ENCODE measurements around the gene UNK.

DNA sequence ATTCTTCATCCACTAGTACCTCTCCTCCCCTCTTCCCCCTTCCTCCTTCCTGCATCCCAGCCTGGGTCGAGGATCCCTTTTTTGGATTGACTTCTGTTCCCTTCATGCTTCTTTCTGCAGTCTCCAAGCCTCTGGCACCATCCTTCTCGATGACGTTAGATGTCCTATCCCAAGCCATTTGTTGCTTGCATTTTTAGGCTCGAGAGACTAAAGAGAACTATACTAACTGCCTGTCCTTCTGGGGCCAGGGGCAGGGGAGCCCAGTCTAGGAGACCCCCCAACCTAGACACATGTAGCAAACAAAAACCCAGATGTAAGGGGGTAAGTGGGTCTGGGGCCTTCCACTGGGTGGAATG is 23.9 kb downstream of the UNK start:
- no peak for TF ChIP-seq CHD2 (IDR thresholded peaks at IDR 0.05; ENCODE audit: low read depth, low read length)
- no peak for TF ChIP-seq HMGN3 (IDR thresholded peaks at IDR 0.05; ENCODE audit: borderline replicate concordance, extremely low read depth, insufficient read length, low read depth, low read length)
- TF ChIP-seq BHLHE40 (IDR thresholded peaks at IDR 0.05; ENCODE audit: low read length) = no peak
- TF ChIP-seq ZBTB17 (CRISPR knock-in tag; IDR thresholded peaks at IDR 0.05) = no peak
- TF ChIP-seq JUNB (CRISPR knock-in tag; conservative IDR thresholded peaks at IDR 0.05) = no peak
- TF ChIP-seq FOXJ3 (CRISPR knock-in tag; IDR thresholded peaks at IDR 0.05) = no peak
- TF ChIP-seq CREB1 (IDR thresholded peaks at IDR 0.05) = no peak
- no peak for TF ChIP-seq CREB1 (CRISPR knock-in tag; IDR thresholded peaks at IDR 0.05)
- TF ChIP-seq, protein P1, sequence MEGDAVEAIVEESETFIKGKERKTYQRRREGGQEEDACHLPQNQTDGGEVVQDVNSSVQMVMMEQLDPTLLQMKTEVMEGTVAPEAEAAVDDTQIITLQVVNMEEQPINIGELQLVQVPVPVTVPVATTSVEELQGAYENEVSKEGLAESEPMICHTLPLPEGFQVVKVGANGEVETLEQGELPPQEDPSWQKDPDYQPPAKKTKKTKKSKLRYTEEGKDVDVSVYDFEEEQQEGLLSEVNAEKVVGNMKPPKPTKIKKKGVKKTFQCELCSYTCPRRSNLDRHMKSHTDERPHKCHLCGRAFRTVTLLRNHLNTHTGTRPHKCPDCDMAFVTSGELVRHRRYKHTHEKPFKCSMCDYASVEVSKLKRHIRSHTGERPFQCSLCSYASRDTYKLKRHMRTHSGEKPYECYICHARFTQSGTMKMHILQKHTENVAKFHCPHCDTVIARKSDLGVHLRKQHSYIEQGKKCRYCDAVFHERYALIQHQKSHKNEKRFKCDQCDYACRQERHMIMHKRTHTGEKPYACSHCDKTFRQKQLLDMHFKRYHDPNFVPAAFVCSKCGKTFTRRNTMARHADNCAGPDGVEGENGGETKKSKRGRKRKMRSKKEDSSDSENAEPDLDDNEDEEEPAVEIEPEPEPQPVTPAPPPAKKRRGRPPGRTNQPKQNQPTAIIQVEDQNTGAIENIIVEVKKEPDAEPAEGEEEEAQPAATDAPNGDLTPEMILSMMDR (IDR thresholded peaks at IDR 0.05 in 2 of 3, conservative IDR thresholded peaks at IDR 0.05 in 1 of 3; ENCODE audit: insufficient read depth in 2 of 3, low read depth in 1 of 3, low read length in 3 of 3) = no peak
- TF ChIP-seq, protein P2, sequence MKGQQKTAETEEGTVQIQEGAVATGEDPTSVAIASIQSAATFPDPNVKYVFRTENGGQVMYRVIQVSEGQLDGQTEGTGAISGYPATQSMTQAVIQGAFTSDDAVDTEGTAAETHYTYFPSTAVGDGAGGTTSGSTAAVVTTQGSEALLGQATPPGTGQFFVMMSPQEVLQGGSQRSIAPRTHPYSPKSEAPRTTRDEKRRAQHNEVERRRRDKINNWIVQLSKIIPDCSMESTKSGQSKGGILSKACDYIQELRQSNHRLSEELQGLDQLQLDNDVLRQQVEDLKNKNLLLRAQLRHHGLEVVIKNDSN (CRISPR knock-in tag; IDR thresholded peaks at IDR 0.05) = no peak
- TF ChIP-seq SRF (CRISPR knock-in tag; IDR thresholded peaks at IDR 0.05) = no peak
- no peak for TF ChIP-seq ZNF609 (CRISPR knock-in tag; IDR thresholded peaks at IDR 0.05; ENCODE audit: borderline replicate concordance)
- no peak for TF ChIP-seq RBM25 (IDR thresholded peaks at IDR 0.05; ENCODE audit: low read depth, low read length, severe bottlenecking)
